Panc1 (cell line): ENCODE results near the gene CGNL1.

ENCODE experiments used
- CTCF ChIP-seq: fragments of 450-650 bp; IDR thresholded peaks from 2 replicates; pipeline ENCODE4 v1.5.1; 2017; ENCODE audit warnings: mild to moderate bottlenecking
- POLR2AphosphoS5 ChIP-seq: IDR thresholded peaks from 2 replicates; pipeline ENCODE4 v1.6.1; 2012; ENCODE audit warnings: mild to moderate bottlenecking, low read depth, low read length, moderate library complexity
- TCF7L2 ChIP-seq: IDR thresholded peaks from 2 replicates; pipeline ENCODE4 v1.6.1; 2011; ENCODE audit warnings: mild to moderate bottlenecking, low read depth, low read length, inconsistent platforms
- TF ChIP-seq, protein P1 (sequence below), 2 experiments: IDR thresholded peaks; 2 replicates each; pipeline ENCODE4 v1.6.1; 2011 to 2012; ENCODE audit warnings: low read depth in 2 of 2, control low read depth in 1 of 2, low read length in 1 of 2, mild to moderate bottlenecking in 1 of 2, moderate library complexity in 1 of 2; ENCODE audit not compliant: insufficient read depth in 1 of 2

DNA sequence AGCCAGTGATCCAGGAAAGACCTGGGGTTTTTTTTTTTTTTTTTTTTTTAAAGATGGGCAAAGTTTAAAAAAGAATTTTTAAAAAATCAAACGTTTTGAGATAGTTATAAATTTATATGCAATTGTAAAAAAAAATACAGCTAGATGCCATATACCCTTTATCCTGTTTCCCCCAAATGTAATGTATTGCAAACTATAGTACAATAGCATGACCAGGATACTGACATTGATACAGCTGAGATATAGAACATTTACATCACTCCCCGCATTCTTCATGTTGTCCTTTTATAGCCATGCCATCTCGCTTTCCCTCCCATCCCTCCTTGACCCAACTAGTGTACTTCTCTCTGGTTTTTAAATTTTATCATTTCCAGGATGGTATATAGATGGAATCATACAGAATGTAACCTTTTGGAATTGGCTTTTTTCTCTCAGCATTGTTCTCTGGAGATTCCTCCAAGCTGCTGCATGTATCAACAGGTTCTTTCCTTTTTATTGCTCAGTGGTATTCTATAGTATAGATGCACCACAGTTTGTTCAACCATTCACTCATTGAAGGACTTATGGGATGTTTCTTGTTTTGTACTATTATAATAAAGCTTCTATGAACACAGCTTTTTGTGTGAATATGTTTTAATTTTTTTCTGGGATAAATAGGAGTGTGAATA, 104.9 kb downstream of the CGNL1 start:
- no peak for TF ChIP-seq CTCF
- no peak for TF ChIP-seq POLR2AphosphoS5
- no peak for TF ChIP-seq TCF7L2
- TF ChIP-seq, protein P1, sequence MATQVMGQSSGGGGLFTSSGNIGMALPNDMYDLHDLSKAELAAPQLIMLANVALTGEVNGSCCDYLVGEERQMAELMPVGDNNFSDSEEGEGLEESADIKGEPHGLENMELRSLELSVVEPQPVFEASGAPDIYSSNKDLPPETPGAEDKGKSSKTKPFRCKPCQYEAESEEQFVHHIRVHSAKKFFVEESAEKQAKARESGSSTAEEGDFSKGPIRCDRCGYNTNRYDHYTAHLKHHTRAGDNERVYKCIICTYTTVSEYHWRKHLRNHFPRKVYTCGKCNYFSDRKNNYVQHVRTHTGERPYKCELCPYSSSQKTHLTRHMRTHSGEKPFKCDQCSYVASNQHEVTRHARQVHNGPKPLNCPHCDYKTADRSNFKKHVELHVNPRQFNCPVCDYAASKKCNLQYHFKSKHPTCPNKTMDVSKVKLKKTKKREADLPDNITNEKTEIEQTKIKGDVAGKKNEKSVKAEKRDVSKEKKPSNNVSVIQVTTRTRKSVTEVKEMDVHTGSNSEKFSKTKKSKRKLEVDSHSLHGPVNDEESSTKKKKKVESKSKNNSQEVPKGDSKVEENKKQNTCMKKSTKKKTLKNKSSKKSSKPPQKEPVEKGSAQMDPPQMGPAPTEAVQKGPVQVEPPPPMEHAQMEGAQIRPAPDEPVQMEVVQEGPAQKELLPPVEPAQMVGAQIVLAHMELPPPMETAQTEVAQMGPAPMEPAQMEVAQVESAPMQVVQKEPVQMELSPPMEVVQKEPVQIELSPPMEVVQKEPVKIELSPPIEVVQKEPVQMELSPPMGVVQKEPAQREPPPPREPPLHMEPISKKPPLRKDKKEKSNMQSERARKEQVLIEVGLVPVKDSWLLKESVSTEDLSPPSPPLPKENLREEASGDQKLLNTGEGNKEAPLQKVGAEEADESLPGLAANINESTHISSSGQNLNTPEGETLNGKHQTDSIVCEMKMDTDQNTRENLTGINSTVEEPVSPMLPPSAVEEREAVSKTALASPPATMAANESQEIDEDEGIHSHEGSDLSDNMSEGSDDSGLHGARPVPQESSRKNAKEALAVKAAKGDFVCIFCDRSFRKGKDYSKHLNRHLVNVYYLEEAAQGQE (IDR thresholded peaks at IDR 0.05; ENCODE audit: insufficient read depth in 1 of 2, low read depth in 2 of 2, low read length in 1 of 2), result no peak
